GM19324 (cell line): Measurements from ENCODE around the gene RPEL1.
"Not testable (repeated sequence)": the region's sequence is repeated elsewhere in the genome, so short reads cannot be mapped to it uniquely, and the experiment has no call there.

Source experiments
- ATAC-seq: cut with Tn5 transposase; IDR thresholded peaks from one replicate; pipeline ENCODE4 v1.9.1; 2021; ENCODE audit warnings: mild to moderate bottlenecking, moderate library complexity; ENCODE audit not compliant: unreplicated experiment, low FRiP score

RPEL1 gene

GRCh38 chr10:103245587-103245986 lies at the start of gene RPEL1:
Gene RPEL1 (plus strand): TSS chr10:103245887. CDS start chr10:103245997, 110 bp downstream.
- ATAC-seq: not testable (repeated sequence)

DNA sequence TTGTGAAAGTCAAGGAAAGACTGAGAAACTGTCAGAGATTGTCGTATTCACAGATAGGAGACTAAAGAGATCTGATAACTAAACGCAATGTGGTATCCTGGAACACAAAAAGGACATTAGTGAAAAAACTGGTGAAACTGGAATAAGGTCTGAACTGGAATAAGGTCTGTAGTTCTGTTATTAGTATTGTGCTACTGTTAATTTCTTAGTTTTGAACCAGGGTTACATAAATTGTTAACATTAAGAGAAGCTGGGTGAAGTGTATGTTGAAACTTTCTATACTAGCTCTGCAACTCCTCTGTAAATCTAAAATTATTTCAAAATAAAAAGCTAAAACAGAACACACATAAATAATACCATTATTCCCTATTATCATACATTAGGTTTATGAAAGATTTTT lies 49.2 kb upstream of the RPEL1 start:
- ATAC-seq: no peak

DNA sequence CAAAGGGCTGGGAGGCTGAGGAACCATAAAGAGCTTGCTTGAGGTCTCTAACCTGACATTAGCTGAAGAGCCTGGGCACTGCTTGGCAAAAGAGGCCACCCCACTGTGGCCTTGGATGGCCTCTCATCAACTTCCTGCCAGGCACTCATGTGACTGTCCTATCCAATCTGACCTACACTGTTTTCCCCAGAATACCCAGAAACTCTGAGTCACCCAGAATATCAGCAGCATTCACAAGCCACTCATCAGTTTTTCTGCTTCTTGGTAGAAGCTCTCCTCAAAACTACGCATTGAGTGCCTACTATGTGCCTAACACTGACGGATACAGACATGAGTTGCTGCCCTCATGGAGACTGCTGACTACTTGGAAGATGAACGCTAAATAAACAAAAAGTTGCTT lies 48.5 kb upstream of the RPEL1 start:
- ATAC-seq: no peak

DNA sequence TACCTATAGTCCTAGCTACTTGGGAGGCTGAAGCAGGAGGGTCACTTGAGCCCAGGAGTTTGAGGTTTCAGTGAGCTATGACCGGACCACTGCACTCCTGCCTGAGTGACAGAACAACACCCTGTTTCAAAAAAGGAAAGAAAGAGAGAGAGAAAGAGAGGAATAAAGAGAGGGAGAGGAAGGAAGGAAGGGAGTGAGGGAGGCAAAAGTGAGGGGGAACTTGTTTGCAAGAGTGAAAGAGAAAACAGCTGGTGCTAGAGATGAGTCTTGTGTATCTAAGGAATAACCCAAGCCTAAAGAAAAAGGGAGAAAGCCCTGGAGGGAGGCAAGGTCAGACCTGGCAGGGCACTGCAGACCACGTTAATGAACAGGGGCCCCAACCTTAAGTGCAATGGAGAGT lies 47.8 kb upstream of the RPEL1 start:
- ATAC-seq: no peak

- no peak for ATAC-seq
Observed at GRCh38 chr10:103198648-103199047, 47.0 kb upstream of the RPEL1 start.

GRCh38 chr10:103199488-103199887 lies 46.2 kb upstream of the RPEL1 start:
- no peak for ATAC-seq

- ATAC-seq: no peak
Observed at GRCh38 chr10:103202319-103202718, 43.4 kb upstream of the RPEL1 start.

DNA sequence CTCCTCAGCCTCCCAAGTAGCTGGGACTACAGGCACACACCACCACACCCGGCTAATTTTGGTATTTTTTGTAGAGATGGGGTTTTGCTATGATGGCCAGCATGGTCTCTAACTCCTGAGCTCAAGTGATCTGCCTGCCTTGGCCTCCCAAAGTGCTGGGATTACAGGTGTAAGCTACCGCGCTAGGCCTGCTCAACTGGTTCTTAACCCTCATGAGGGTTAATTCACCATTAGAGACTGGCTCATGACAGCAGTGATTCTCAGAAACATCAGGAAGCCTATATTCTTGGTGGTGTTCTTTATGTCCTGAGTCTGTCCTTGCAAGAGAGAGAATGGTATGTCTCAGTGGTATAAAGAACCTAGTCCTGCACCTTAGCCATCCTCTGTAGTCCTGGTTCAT lies 42.2 kb upstream of the RPEL1 start:
- ATAC-seq: no peak

DNA sequence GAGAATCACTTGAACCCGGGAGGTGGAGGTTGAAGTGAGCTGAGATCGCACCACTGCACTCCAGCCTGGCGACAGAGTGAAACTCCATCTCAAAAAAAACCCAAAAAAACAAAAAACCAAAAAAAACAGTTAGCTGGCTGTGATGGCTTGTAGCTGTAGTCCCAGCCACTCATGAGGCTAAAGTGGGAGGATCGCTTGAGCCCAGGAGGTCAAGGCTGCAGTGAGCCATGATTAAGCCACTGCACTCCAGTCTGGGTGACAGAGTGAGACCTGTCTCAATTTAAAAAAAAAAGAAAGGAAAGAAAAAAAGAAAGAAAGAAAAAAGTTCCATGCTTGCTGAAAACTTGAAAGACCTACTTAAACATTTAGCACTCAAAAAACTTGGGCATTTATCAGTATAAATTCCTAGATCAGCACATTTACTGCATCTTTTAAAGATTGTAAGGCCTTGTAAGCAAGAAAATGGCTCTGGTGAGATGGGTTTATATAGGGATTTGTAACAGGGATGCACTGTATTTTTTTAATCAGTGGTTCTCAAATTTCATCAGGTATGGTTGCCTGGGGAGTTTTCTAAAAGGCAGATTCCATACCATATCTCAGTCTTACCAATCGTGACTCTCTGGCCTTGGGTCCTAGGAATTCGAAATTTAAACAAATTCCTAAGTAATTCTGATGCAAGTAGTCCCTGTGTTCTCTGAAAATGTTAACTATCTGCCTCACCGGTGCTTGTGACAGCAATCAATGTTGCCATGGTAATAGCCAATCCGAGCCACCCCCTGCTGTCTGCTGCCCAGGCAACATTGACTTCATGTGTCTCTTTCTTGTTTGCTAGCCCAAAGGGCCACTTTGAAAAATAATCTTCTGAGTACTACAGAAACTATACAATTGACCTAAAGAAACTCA lies 41.1 kb upstream of the RPEL1 start:
- ATAC-seq: no peak

- ATAC-seq: not testable (repeated sequence)
Observed at GRCh38 chr10:103205401-103205800, 40.3 kb upstream of the RPEL1 start.

GRCh38 chr10:103206715-103207114 lies 39.0 kb upstream of the RPEL1 start:
- not testable (repeated sequence) for ATAC-seq

DNA sequence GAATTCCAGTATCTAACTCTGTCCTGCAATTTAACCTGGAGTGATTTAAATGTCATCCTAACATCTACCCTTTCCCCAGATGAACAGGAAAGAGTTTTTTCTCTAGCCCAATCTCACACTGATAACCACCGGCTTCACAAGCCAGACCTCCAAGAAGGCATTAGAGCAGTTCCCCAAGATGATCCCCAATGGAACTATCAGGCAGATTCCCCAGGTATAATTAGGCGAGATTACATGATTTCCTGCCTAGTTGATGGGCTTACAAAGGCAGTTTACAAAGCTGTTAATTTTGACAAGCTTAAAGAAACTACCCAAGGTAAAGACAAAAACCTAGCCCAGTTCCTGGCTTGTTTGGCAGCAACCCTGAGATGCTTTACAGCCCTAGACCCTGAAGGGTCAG lies 38.5 kb upstream of the RPEL1 start:
- ATAC-seq: no peak

DNA sequence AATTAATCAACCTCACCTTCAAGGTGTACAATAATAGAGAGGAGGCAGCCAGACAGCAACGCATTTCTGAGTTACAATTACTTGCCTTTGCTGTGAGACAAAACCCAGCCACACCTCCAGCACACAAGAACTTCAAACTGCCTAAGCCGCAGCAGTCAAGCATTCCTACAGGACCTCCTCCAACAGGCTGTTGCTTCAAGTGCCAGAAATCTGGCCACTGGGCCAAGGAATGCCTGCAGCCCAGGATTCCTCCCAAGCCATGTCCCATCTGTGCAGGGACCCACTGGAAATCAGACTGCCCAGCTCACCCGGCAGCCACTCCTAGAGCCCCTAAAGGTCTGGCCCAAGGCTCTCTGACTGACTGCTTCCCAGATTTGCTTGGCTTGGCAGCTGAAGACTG lies 38.0 kb upstream of the RPEL1 start:
- not testable (repeated sequence) for ATAC-seq

GRCh38 chr10:103210262-103210661 lies 35.4 kb upstream of the RPEL1 start:
- ATAC-seq: not testable (repeated sequence)

GRCh38 chr10:103215601-103216000 lies 30.1 kb upstream of the RPEL1 start:
- no peak for ATAC-seq

DNA sequence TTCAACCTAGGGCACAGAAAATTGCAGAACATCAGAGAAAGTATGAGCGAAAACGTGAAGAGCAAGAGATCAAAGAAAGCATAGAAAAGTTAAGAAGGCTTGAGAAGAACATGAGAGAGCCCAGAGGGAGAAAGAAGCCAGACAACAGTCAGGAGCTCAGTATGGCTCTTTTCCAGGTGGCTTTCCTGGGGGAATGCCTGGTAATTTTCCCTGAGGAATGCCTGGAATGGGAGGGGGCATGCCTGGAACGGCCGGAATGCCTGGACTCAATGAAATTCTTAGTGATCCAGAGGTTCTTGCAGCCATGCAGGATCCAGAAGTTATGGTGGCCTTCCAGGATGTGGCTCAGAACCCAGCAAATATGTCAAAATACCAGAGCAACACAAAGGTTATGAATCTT lies 29.3 kb upstream of the RPEL1 start:
- ATAC-seq: not testable (repeated sequence)

GRCh38 chr10:103224133-103224532 lies 21.6 kb upstream of the RPEL1 start:
- ATAC-seq: no peak

DNA sequence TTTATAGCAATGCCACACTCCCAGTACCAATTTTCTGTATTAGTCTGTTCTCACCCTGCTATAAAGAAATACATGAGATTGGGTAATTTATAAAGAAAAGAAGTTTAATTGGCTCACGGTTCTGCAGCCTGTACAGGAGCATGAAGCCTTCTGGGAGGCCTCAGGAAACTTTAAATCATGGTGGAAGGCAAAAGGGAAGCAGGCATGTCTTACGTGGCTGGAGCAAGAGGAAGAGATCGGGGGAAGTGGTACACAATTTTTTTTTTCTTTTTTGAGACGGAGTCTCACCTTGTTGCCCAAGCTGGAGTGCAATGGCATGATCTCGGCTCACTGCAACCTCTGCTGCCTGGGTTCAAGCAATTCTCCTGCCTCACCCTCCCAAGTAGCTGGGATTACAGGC lies 21.0 kb upstream of the RPEL1 start:
- ATAC-seq: not testable (repeated sequence)

DNA sequence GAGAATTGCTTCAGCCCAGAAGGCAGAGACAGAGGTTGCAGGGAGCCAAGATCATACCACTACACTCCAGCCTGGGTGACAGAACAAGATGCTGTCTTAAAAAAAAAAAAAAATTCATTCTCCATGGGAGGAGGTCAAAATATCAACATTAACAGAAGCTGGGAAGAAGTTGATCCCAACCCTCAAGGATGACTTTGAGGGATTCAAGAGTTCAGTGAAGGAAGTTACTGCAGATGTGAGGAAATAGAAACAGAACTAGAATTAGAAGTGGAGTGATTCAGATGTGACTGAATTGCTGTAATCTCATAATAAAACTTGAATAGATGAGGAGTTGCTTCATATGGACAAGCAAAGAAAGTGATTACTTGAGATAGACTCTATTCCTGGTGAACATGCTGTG lies 19.7 kb upstream of the RPEL1 start:
- no peak for ATAC-seq

- no peak for ATAC-seq
Observed at GRCh38 chr10:103227416-103227815, 18.3 kb upstream of the RPEL1 start.

DNA sequence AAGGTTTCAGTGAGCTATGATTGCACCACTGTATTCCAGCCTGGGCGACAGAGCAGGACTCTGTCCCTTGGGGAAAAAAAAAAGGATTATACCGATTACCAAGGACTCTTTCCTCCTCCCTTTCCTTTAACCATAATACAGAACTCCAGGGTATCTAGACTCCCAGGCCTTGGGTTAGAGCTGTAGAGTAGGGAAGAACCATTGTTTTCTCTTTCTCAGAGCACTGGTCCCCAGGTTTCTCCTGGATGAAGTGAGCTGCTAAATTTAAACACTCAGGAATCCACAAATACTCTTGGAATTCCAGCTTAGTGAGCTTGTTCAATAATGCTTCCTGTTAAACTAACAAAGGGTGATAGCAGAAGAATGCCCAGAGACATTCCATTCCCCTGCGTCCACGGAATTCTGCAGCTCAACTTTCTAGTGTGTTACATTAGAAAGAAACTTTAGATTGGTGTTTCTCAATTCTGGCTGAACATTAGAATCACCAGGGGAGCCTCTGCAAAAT lies 14.6 kb upstream of the RPEL1 start:
- ATAC-seq: no peak

DNA sequence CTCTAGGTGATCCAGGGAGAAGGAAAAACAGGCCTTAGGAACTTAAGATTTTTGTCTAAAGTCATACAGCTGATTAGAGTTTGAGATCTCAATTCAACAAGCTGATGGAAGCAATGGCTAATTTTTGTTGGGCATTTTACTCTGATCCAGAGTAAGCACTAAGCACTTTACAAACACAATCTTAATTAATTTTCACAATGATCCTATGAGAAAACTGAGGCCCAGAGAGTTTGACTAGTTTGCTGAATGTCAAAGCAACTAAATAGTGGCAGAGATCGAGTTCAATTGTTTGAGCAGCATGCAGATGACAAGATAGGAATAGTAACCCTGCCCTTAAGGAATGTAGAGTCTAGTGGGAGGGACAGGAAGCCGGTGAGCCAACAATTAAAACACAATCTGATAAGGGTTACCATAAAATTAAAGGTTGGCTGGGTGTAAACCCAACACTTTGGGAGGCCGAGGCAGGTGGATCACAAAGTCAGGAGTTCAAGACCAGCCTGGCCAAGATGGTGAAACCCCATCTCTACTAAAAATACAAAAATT lies 13.5 kb upstream of the RPEL1 start:
- ATAC-seq: no peak
